IMR-90 (cell line): Measurements from ENCODE around the gene CARD16.

Source experiments
- CEBPB ChIP-seq: IDR thresholded peaks from 2 replicates; pipeline ENCODE4 v1.6.1; 2012; ENCODE audit warnings: low read depth, low read length, improper control_type of control experiment
- ELK1 ChIP-seq: fragments of 150-350 bp; IDR thresholded peaks from 2 replicates; pipeline ENCODE4 v1.6.1; 2016; ENCODE audit warnings: low read depth, mild to moderate bottlenecking, low read length, moderate library complexity, borderline replicate concordance
- FOS ChIP-seq: fragments of 150-350 bp; IDR thresholded peaks from 2 replicates; pipeline ENCODE4 v1.6.1; 2016; ENCODE audit warnings: low read depth, low read length
- MAFK ChIP-seq: IDR thresholded peaks from 2 replicates; pipeline ENCODE4 v1.6.1; 2012; ENCODE audit warnings: low read depth, low read length, improper control_type of control experiment
- POLR2A ChIP-seq: IDR thresholded peaks from 2 replicates; pipeline ENCODE4 v1.6.1; 2012; ENCODE audit warnings: mild to moderate bottlenecking, low read depth, low read length
- RAD21 ChIP-seq: IDR thresholded peaks from 2 replicates; pipeline ENCODE4 v1.6.1; 2012; ENCODE audit warnings: low read length, improper control_type of control experiment
- RCOR1 ChIP-seq: IDR thresholded peaks from 2 replicates; pipeline ENCODE4 v1.6.1; 2012; ENCODE audit warnings: mild to moderate bottlenecking, low read length, improper control_type of control experiment; ENCODE audit not compliant: insufficient replicate concordance
- USF2 ChIP-seq: fragments of 150-350 bp; IDR thresholded peaks from 2 replicates; pipeline ENCODE4 v1.6.1; 2017; ENCODE audit warnings: mild to moderate bottlenecking, antibody characterized with exemption, low read length, low read depth
- TF ChIP-seq, protein P1 (sequence below): conservative IDR thresholded peaks from 2 replicates; pipeline ENCODE4 v1.5.1; 2012; ENCODE audit warnings: mild to moderate bottlenecking, low read depth, low read length, improper control_type of control experiment

DNA sequence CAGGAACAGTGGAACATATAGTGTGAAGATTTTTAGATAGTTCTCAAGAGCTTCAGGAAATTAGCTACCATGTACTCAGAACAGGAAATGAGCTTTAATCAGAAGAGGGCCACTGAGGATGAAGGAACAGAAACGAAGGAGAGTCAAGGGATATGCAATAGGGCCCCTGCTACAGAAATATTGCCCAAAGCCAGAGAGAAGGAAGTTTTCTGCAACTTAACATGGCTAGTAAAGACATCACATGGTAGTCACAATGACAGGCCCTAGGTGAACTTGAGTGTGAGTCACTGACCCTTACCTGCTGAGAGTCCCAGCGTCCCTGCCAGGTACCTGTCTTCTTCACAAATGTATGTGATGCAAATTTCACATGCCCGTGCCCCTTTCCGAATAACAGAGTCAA lies 25.2 kb upstream of the CARD16 start:
- no peak for TF ChIP-seq RAD21
- TF ChIP-seq POLR2A: no peak
- TF ChIP-seq, protein P1, sequence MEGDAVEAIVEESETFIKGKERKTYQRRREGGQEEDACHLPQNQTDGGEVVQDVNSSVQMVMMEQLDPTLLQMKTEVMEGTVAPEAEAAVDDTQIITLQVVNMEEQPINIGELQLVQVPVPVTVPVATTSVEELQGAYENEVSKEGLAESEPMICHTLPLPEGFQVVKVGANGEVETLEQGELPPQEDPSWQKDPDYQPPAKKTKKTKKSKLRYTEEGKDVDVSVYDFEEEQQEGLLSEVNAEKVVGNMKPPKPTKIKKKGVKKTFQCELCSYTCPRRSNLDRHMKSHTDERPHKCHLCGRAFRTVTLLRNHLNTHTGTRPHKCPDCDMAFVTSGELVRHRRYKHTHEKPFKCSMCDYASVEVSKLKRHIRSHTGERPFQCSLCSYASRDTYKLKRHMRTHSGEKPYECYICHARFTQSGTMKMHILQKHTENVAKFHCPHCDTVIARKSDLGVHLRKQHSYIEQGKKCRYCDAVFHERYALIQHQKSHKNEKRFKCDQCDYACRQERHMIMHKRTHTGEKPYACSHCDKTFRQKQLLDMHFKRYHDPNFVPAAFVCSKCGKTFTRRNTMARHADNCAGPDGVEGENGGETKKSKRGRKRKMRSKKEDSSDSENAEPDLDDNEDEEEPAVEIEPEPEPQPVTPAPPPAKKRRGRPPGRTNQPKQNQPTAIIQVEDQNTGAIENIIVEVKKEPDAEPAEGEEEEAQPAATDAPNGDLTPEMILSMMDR: no peak
- TF ChIP-seq MAFK: no peak
- no peak for TF ChIP-seq CEBPB
- no peak for TF ChIP-seq ELK1
- TF ChIP-seq USF2: no peak
- TF ChIP-seq RCOR1: no peak
- no peak for TF ChIP-seq FOS
